ENCODE results near the gene MRPS12.

DNA sequence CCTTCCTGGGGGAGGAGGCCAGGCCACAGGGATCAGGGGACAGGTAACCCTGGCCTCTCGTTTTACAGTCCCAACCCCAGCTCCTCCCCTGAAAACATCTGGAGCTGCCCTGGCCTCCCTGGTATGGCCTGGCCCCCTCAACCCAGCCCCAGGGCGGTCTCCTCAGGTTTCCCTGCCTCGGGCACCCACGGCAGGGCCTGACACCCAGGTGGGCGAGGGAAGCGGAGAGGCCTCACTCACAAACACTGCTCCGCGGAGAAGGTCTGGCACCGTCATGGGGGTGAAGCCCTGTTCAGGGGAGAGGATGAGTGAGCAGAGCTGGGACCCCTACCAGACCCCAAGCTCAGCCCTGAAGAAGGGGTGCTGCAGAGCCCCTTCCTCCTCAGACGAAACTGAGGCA is 12.2 kb upstream of the MRPS12 start:
- TF ChIP-seq, protein P1, sequence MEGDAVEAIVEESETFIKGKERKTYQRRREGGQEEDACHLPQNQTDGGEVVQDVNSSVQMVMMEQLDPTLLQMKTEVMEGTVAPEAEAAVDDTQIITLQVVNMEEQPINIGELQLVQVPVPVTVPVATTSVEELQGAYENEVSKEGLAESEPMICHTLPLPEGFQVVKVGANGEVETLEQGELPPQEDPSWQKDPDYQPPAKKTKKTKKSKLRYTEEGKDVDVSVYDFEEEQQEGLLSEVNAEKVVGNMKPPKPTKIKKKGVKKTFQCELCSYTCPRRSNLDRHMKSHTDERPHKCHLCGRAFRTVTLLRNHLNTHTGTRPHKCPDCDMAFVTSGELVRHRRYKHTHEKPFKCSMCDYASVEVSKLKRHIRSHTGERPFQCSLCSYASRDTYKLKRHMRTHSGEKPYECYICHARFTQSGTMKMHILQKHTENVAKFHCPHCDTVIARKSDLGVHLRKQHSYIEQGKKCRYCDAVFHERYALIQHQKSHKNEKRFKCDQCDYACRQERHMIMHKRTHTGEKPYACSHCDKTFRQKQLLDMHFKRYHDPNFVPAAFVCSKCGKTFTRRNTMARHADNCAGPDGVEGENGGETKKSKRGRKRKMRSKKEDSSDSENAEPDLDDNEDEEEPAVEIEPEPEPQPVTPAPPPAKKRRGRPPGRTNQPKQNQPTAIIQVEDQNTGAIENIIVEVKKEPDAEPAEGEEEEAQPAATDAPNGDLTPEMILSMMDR (conservative IDR thresholded peaks at IDR 0.05) = no peak
- no peak for TF ChIP-seq EZH2 (IDR thresholded peaks at IDR 0.05; ENCODE audit: low read depth)

Measured in PC-9 (cell line).